Lung (tissue), 12 donors: Measurements from ENCODE around the gene PLEKHG4B. TPM values are rescaled to one million over a fixed set of nuclear protein-coding genes. Genes with fewer than 3 reads are reported as not detected.

Source experiments
- ATAC-seq: fragments of 200-7000 bp; cut with Tn5 transposase; one replicate; pipeline ENCODE4 v1.9.1; 2020; ENCODE audit warnings: moderate number of reproducible peaks; ENCODE audit not compliant: insufficient read depth, low FRiP score
- DNase-seq, 3 donors: peaks; one replicate each; pipeline ENCODE4 v3.0.0-alpha.2; 2013 to 2017
- H3K27ac ChIP-seq, 2 donors: one replicate each; pipeline ENCODE4 v1.5.1; 2013; ENCODE audit warnings: mild to moderate bottlenecking in 2 of 2, moderate library complexity in 2 of 2, control low read depth in 1 of 2, inconsistent platforms in 1 of 2, low read depth in 1 of 2, low read length in 1 of 2
- H3K27me3 ChIP-seq, 3 donors: one replicate each; pipeline ENCODE4 v1.5.1; 2013; ENCODE audit warnings: low read length in 2 of 3; ENCODE audit not compliant: control insufficient read depth in 3 of 3, insufficient read depth in 3 of 3
- H3K36me3 ChIP-seq, 4 donors: one replicate each; pipeline ENCODE4 v1.5.1; 2013; ENCODE audit warnings: low read length in 4 of 4, mild to moderate bottlenecking in 1 of 4, moderate library complexity in 1 of 4; ENCODE audit not compliant: control insufficient read depth in 4 of 4, insufficient read depth in 4 of 4
- H3K4me1 ChIP-seq, 5 donors: one replicate each; pipeline ENCODE4 v1.5.1; 2013; ENCODE audit warnings: low read length in 5 of 5, mild to moderate bottlenecking in 2 of 5, moderate library complexity in 1 of 5; ENCODE audit not compliant: control insufficient read depth in 5 of 5, insufficient read depth in 5 of 5
- H3K4me3 ChIP-seq: one replicate; pipeline ENCODE4 v1.5.1; 2013; ENCODE audit warnings: mild to moderate bottlenecking, control low read depth, moderate library complexity
- H3K9ac ChIP-seq, 2 donors: one replicate each; pipeline ENCODE4 v1.5.1; 2013; ENCODE audit warnings: low read length in 2 of 2, control low read depth in 1 of 2; ENCODE audit not compliant: insufficient read depth in 1 of 2
- H3K9me3 ChIP-seq, 4 donors: one replicate each; pipeline ENCODE4 v1.5.1; 2013; ENCODE audit warnings: low read length in 3 of 4, mild to moderate bottlenecking in 1 of 4, moderate library complexity in 1 of 4; ENCODE audit not compliant: control insufficient read depth in 4 of 4, insufficient read depth in 3 of 4
- CTCF ChIP-seq: IDR thresholded peaks from 2 replicates; pipeline ENCODE4 v1.5.1; 2012; ENCODE audit warnings: mild to moderate bottlenecking; ENCODE audit errors: control extremely low read depth, extremely low read depth
- WGBS, 2 donors: extraction: QIAGEN DNeasy Blood & Tissue Kit; methylation state at CpG; one replicate each; pipeline ENCODE4 v1.1.7; 2013; 5-methylcytosine and 5-hydroxymethylcytosine counted together
- polyA plus RNA-seq, 2 donors: library from polyadenylated mRNA; stranded (reverse); fragments of 200-250 nt; gene quantifications; one replicate each; pipeline ENCODE4 v1.2.1, GENCODE V29; 2013
- total RNA-seq, 2 donors: library from RNA; depleted of rRNA in 1 of 2; stranded (reverse); fragments of >200 nt in 1 of 2; gene quantifications; one replicate each; pipeline ENCODE4 v1.2.1, GENCODE V29; 2014 to 2021
- donor health status: control.
- donor health status: control.
- donor health status: Bipolar disorder and iron deficiency.
- donor health status: healthy.
- donor health status: DM: yes; HTN: yes; CAD: no.

PLEKHG4B gene
- total and polyA plus RNA-seq, 4 donors: 0.24 to 4.7 (median 3.0) TPM

GRCh38 chr5:53381-54174, 38.4 kb upstream of the PLEKHG4B start:
- Histone ChIP-seq H3K9me3 (peaks cover 0 to 11% (median 0%) of the 10 kb centered on the region in 4 donors), H3K4me3 (no peak overlapping the region), H3K27ac (no peak overlapping the region), H3K4me1 (peaks cover 0 to 1% (median 0%) of the 10 kb centered on the region in 5 donors), H3K36me3 (no peaks in the 10 kb centered on the region), H3K9ac (no peak overlapping the region), H3K27me3 (peaks cover 6 to 21% (median 7%) of the 10 kb centered on the region in 3 donors)
- DNase-seq (peak; percentile 51 to 64 (median 63)), ATAC-seq (peak; percentile 80)
- TF ChIP-seq CTCF: no peak
- 0 to 1% methylated on average over 62 to 84 of the region's 84 CpGs for WGBS, 2 donors

GRCh38 chr5:54175-54730, 37.7 kb upstream of the PLEKHG4B start:
- DNase-seq (no peak), ATAC-seq (no peak)
- TF ChIP-seq CTCF: no peak

GRCh38 chr5:54876-55569, 36.9 kb upstream of the PLEKHG4B start:
- no peak for TF ChIP-seq CTCF
- Histone ChIP-seq H3K27ac (no peak overlapping the region), H3K9ac (no peak overlapping the region), H3K36me3 (no peaks in the 10 kb centered on the region), H3K27me3 (peaks cover 4 to 21% (median 6%) of the 10 kb centered on the region in 3 donors), H3K4me1 (peaks cover 0 to 1% (median 0%) of the 10 kb centered on the region in 5 donors), H3K9me3 (peaks cover 0 to 11% (median 0%) of the 10 kb centered on the region in 4 donors), H3K4me3 (no peak overlapping the region)
- ATAC-seq (no peak), DNase-seq (no peak)
- 86 to 91% methylated on average over 27 to 28 of the region's 28 CpGs for WGBS, 2 donors

More at GRCh38 chr5:54175-54730, 37.7 kb upstream of the PLEKHG4B start:
- Histone ChIP-seq H3K9me3 (peaks cover 0 to 11% (median 0%) of the 10 kb centered on the region in 4 donors), H3K4me1 (peaks cover 0 to 1% (median 0%) of the 10 kb centered on the region in 5 donors), H3K27me3 (peaks cover 4 to 21% (median 6%) of the 10 kb centered on the region in 3 donors), H3K9ac (no peak overlapping the region), H3K4me3 (no peak overlapping the region), H3K27ac (no peak overlapping the region), H3K36me3 (no peaks in the 10 kb centered on the region)
- 15 to 19% methylated on average over 19 to 20 of the region's 20 CpGs for WGBS, 2 donors
